ENCODE results near the gene EBNA1BP2.
"Not testable (repeated sequence)": the region's sequence is repeated elsewhere in the genome, so short reads cannot be mapped to it uniquely, and the experiment has no call there.

Gene EBNA1BP2, protein sequence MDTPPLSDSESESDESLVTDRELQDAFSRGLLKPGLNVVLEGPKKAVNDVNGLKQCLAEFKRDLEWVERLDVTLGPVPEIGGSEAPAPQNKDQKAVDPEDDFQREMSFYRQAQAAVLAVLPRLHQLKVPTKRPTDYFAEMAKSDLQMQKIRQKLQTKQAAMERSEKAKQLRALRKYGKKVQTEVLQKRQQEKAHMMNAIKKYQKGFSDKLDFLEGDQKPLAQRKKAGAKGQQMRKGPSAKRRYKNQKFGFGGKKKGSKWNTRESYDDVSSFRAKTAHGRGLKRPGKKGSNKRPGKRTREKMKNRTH

GRCh38 chr1:43171876-43172526 is at the start of gene EBNA1BP2, which contains the start of gene CFAP57:
Gene EBNA1BP2 (minus strand): TSS chr1:43172290. CDS start chr1:43172118, 172 bp downstream.
Gene CFAP57 (plus strand): TSS chr1:43172330. CDS start chr1:43172754, 424 bp downstream.
- H3K4me1 ChIP-seq (ENCODE audit: control insufficient read depth, insufficient read depth, low read length) = peaks cover 1% of the 10 kb centered on the region; the same call in 1 of the 2 replicates
- peak; percentile 86 for DNase-seq (ENCODE audit: low read depth, low spot score)
- no peaks in the 10 kb centered on the region for H3K9me3 ChIP-seq (ENCODE audit: control insufficient read depth, insufficient read depth, low read length)
- peak within 1 kb of the TSS; percentile 89 for H3K4me3 ChIP-seq (ENCODE audit: low read length)
- peaks cover 8% of the 10 kb centered on the region; the same call in 1 of the 2 replicates for H3K36me3 ChIP-seq (ENCODE audit: control insufficient read depth, insufficient read depth, low read length)
- H3K27me3 ChIP-seq (ENCODE audit: control insufficient read depth, insufficient read depth, low read length) = no peaks in the 10 kb centered on the region
- no CpG with 5 or more reads among the region's 45 CpGs for WGBS (ENCODE audit: insufficient coverage, insufficient read length)
- no peak within 1 kb of the TSS for H3K27ac ChIP-seq (ENCODE audit: low read length)

GRCh38 chr1:43221797-43222196 is 49.7 kb upstream of the EBNA1BP2 start:
- WGBS (ENCODE audit: insufficient coverage, insufficient read length) = no CpG with 5 or more reads among the region's 1 CpG
- Histone ChIP-seq H3K27me3 (ENCODE audit: control insufficient read depth, insufficient read depth, low read length) (no peaks in the 10 kb centered on the region), H3K36me3 (ENCODE audit: control insufficient read depth, insufficient read depth, low read length) (no peaks in the 10 kb centered on the region), H3K27ac (ENCODE audit: low read length) (no peak overlapping the region), H3K9me3 (ENCODE audit: control insufficient read depth, insufficient read depth, low read length) (no peaks in the 10 kb centered on the region), H3K4me1 (ENCODE audit: control insufficient read depth, insufficient read depth, low read length) (no peaks in the 10 kb centered on the region), H3K4me3 (ENCODE audit: low read length) (no peak overlapping the region)
- DNase-seq (ENCODE audit: low read depth, low spot score) = no peak

DNA sequence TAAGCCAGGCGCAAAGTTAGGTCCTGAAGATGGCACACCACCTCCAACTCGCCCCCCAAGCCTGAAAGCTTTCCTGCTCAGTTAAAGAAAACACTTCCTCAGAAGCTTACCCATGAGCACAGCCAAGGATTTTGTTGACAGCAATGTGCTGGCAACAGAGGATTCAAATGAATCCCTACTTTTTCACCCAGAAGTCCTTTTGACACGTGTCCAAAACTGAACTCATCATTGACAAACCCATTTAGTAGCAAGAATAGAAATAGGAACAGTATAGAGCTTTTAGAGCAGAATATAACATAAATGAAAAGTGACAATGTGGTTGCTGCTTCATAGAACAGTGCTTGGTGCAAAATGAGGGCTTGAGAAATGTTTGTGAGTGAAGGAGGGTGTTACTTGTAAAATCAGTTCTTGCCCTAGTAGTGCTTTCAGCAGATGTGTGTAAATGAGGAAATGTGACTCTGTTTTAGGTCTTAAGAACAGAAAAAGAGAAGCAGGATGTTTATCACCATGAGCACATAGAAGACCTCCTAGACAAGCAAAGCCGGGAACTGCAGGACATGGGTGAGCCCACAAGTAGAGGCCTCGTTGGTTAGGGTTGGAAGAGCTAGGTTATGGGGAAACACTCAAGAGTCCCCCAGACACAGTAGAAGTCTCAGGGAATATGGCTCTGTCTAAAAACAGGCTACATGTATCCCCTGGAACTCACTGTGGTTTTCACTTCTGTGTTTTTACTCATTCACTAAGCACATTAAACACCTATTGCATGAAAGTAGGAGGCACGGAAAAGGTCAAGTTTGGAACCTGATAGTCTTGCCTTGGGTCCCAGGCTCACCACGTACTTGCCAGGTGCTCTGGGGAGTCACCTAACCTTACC is 49.1 kb upstream of the EBNA1BP2 start:
- Histone ChIP-seq H3K27me3 (ENCODE audit: control insufficient read depth, insufficient read depth, low read length) (no peaks in the 10 kb centered on the region), H3K27ac (ENCODE audit: low read length) (no peak overlapping the region), H3K4me3 (ENCODE audit: low read length) (no peak overlapping the region), H3K4me1 (ENCODE audit: control insufficient read depth, insufficient read depth, low read length) (no peaks in the 10 kb centered on the region), H3K36me3 (ENCODE audit: control insufficient read depth, insufficient read depth, low read length) (no peaks in the 10 kb centered on the region), H3K9me3 (ENCODE audit: control insufficient read depth, insufficient read depth, low read length) (no peaks in the 10 kb centered on the region)
- DNase-seq (ENCODE audit: low read depth, low spot score) = no peak
- WGBS (ENCODE audit: insufficient coverage, insufficient read length) = no CpG with 5 or more reads among the region's 7 CpGs

DNA sequence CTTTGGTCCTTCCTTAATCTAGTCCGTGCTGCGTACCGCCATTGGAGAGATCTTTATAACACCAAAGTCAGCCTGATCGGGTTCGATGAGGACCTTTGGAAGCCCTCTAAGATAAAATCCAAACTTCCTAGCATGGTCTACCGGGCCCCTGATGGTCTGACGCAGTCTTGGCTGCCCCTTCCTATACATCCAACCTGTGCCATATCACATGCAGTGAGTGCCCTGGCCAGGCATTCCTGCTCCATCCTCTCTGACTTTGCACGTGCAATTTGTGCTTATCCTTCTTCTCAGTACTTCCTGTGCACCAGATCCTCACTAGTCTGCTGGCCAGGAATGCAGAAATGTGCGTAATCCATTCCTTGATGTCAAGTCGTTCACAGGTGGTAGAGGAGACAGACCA is 45.7 kb upstream of the EBNA1BP2 start:
- H3K4me3 ChIP-seq (ENCODE audit: low read length) = no peak overlapping the region
- H3K4me1 ChIP-seq (ENCODE audit: control insufficient read depth, insufficient read depth, low read length) = no peaks in the 10 kb centered on the region
- no CpG with 5 or more reads among the region's 10 CpGs for WGBS (ENCODE audit: insufficient coverage, insufficient read length)
- no peak for DNase-seq (ENCODE audit: low read depth, low spot score)
- H3K27ac ChIP-seq (ENCODE audit: low read length) = no peak overlapping the region
- no peaks in the 10 kb centered on the region for H3K9me3 ChIP-seq (ENCODE audit: control insufficient read depth, insufficient read depth, low read length)
- H3K27me3 ChIP-seq (ENCODE audit: control insufficient read depth, insufficient read depth, low read length) = no peaks in the 10 kb centered on the region
- no peaks in the 10 kb centered on the region for H3K36me3 ChIP-seq (ENCODE audit: control insufficient read depth, insufficient read depth, low read length)

DNA sequence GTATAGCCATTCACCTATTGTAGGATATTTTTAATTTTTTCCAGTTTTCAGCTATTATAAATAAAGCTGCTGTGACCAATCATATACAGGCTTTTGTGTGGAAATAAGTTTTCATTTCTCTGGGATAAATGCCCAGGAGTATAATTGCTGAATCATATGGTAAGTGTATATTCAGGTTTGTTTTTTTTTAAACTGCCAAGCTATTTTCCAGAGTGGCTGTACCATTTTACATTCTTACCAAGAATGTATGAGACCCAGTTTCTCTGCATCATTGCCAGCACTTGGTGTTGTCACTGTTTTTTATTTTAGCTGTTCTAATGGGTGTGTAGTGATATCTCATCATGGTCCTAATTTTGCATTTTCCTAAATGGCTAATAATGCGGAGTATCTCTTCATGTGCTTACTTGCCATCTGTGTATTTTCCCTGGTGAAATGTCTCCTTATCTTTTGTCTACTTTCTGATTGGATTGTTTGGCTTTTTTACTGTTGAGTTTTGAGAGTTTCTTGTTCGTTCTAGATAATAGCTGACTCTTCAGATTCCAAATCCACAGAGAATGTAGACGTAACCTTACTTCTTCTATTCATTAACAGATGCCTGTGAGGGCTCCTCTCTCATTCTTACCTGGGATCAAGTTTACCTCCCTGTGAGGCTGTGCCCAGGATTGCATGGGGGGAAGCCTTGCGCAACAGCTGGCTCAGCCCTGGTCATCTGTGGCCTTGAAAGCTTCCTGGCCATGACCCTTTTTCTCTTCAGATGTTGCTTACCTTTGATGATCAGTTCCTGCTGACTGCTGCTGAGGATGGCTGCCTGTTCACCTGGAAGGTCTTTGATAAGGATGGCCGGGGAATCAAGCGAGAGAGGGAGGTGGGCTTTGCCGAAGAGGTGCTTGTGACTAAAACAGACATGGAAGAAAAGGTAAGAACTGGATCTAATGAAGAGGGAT is 42.7 kb upstream of the EBNA1BP2 start:
- no peak for DNase-seq (ENCODE audit: low read depth, low spot score)
- no CpG with 5 or more reads among the region's 7 CpGs for WGBS (ENCODE audit: insufficient coverage, insufficient read length)
- no peaks in the 10 kb centered on the region for H3K4me1 ChIP-seq (ENCODE audit: control insufficient read depth, insufficient read depth, low read length)
- H3K27ac ChIP-seq (ENCODE audit: low read length) = no peak overlapping the region
- no peak overlapping the region for H3K4me3 ChIP-seq (ENCODE audit: low read length)
- H3K36me3 ChIP-seq (ENCODE audit: control insufficient read depth, insufficient read depth, low read length) = no peaks in the 10 kb centered on the region
- H3K9me3 ChIP-seq (ENCODE audit: control insufficient read depth, insufficient read depth, low read length) = no peaks in the 10 kb centered on the region
- no peaks in the 10 kb centered on the region for H3K27me3 ChIP-seq (ENCODE audit: control insufficient read depth, insufficient read depth, low read length)

- H3K36me3 ChIP-seq (ENCODE audit: control insufficient read depth, insufficient read depth, low read length); H3K27ac ChIP-seq (ENCODE audit: low read length); H3K27me3 ChIP-seq (ENCODE audit: control insufficient read depth, insufficient read depth, low read length); H3K4me3 ChIP-seq (ENCODE audit: low read length); DNase-seq (ENCODE audit: low read depth, low spot score); H3K9me3 ChIP-seq (ENCODE audit: control insufficient read depth, insufficient read depth, low read length): not testable (repeated sequence)
- no CpG with 5 or more reads among the region's 8 CpGs for whole genome bisulfite sequencing (ENCODE audit: insufficient coverage, insufficient read length)
- H3K4me1 ChIP-seq (ENCODE audit: control insufficient read depth, insufficient read depth, low read length) = peaks cover 12% of the 10 kb centered on the region
These were observed 36.2 kb upstream of the EBNA1BP2 start for GRCh38 chr1:43208277-43208676.

- Histone ChIP-seq H3K27me3 (ENCODE audit: control insufficient read depth, insufficient read depth, low read length) (no peaks in the 10 kb centered on the region), H3K4me3 (ENCODE audit: low read length) (no peak overlapping the region), H3K9me3 (ENCODE audit: control insufficient read depth, insufficient read depth, low read length) (no peaks in the 10 kb centered on the region), H3K4me1 (ENCODE audit: control insufficient read depth, insufficient read depth, low read length) (peaks cover 12% of the 10 kb centered on the region), H3K36me3 (ENCODE audit: control insufficient read depth, insufficient read depth, low read length) (no peaks in the 10 kb centered on the region), H3K27ac (ENCODE audit: low read length) (peak overlapping the region; percentile 21)
- no CpG with 5 or more reads among the region's 12 CpGs for WGBS (ENCODE audit: insufficient coverage, insufficient read length)
- DNase-seq (ENCODE audit: low read depth, low spot score) = no peak
These were observed 35.3 kb upstream of the EBNA1BP2 start for GRCh38 chr1:43207229-43207853.

- no peaks in the 10 kb centered on the region for H3K9me3 ChIP-seq (ENCODE audit: control insufficient read depth, insufficient read depth, low read length)
- no peaks in the 10 kb centered on the region for H3K27me3 ChIP-seq (ENCODE audit: control insufficient read depth, insufficient read depth, low read length)
- WGBS (ENCODE audit: insufficient coverage, insufficient read length) = no CpG with 5 or more reads among the region's 10 CpGs
- peak overlapping the region; percentile 39 for H3K27ac ChIP-seq (ENCODE audit: low read length)
- H3K4me3 ChIP-seq (ENCODE audit: low read length) = no peak overlapping the region
- H3K36me3 ChIP-seq (ENCODE audit: control insufficient read depth, insufficient read depth, low read length) = no peaks in the 10 kb centered on the region
- peaks cover 12% of the 10 kb centered on the region for H3K4me1 ChIP-seq (ENCODE audit: control insufficient read depth, insufficient read depth, low read length)
- DNase-seq (ENCODE audit: low read depth, low spot score) = peak; percentile 54
These were observed 34.6 kb upstream of the EBNA1BP2 start for GRCh38 chr1:43206600-43207228.

GRCh38 chr1:43205671-43206070 is 33.6 kb upstream of the EBNA1BP2 start:
- no CpG with 5 or more reads among the region's 4 CpGs for WGBS (ENCODE audit: insufficient coverage, insufficient read length)
- no peak overlapping the region for H3K27ac ChIP-seq (ENCODE audit: low read length)
- H3K4me3 ChIP-seq (ENCODE audit: low read length) = no peak overlapping the region
- no peaks in the 10 kb centered on the region for H3K27me3 ChIP-seq (ENCODE audit: control insufficient read depth, insufficient read depth, low read length)
- H3K9me3 ChIP-seq (ENCODE audit: control insufficient read depth, insufficient read depth, low read length) = no peaks in the 10 kb centered on the region
- no peak for DNase-seq (ENCODE audit: low read depth, low spot score)
- H3K4me1 ChIP-seq (ENCODE audit: control insufficient read depth, insufficient read depth, low read length) = peaks cover 12% of the 10 kb centered on the region
- no peaks in the 10 kb centered on the region for H3K36me3 ChIP-seq (ENCODE audit: control insufficient read depth, insufficient read depth, low read length)

Data from iPS DF 6.9 (cell line).